NB4 (cell line): ENCODE measurements around the gene ZC3H11A.
"Not testable (repeated sequence)": the region's sequence is repeated elsewhere in the genome, so short reads cannot be mapped to it uniquely, and the experiment has no call there.

Experiments
- DNase-seq: peaks from one replicate; pipeline ENCODE4 v3.0.0; 2010; ENCODE audit warnings: low read depth
- H3K4me3 ChIP-seq: one replicate; pipeline ENCODE4 v1.5.1; 2011; ENCODE audit warnings: mild to moderate bottlenecking, low read depth, low read length, moderate library complexity
- MYC ChIP-seq: IDR thresholded peaks from 2 replicates; pipeline ENCODE4 v1.6.1; 2011; ENCODE audit warnings: low read depth, low read length
- POLR2A ChIP-seq: IDR thresholded peaks from 2 replicates; pipeline ENCODE4 v1.6.1; 2011; ENCODE audit warnings: mild to moderate bottlenecking; ENCODE audit not compliant: insufficient read length; ENCODE audit errors: extremely low read depth
- TF ChIP-seq, protein P1 (sequence below): IDR thresholded peaks from one replicate; pipeline ENCODE4 v1.5.1; 2012; ENCODE audit warnings: low read depth, low read length
- TF ChIP-seq, protein P2 (sequence below): IDR thresholded peaks from 2 replicates; pipeline ENCODE4 v1.6.1; 2011; ENCODE audit warnings: low read depth, low read length

The ZC3H11A gene

DNA sequence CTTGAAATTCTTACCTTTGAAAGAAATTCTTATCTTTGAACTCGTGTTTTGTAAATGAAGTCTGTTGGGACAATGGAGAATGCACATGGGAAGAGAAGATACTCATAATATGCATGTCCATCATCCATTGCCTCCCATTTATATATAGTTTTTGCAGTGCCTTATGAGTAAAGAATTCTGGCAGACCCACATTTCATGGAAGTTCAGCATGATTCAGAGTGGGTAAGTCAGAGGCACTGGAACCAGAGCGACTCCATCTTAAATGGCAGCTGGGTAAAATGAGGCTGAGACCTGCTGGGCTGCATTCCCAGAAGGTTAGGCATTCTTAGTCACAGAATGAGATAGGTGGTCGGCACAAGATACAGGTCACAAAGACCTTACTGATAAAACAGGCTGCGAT is 16.6 kb upstream of the ZC3H11A start:
- no peak for DNase-seq
- no peak overlapping the region for H3K4me3 ChIP-seq
- TF ChIP-seq, protein P1, sequence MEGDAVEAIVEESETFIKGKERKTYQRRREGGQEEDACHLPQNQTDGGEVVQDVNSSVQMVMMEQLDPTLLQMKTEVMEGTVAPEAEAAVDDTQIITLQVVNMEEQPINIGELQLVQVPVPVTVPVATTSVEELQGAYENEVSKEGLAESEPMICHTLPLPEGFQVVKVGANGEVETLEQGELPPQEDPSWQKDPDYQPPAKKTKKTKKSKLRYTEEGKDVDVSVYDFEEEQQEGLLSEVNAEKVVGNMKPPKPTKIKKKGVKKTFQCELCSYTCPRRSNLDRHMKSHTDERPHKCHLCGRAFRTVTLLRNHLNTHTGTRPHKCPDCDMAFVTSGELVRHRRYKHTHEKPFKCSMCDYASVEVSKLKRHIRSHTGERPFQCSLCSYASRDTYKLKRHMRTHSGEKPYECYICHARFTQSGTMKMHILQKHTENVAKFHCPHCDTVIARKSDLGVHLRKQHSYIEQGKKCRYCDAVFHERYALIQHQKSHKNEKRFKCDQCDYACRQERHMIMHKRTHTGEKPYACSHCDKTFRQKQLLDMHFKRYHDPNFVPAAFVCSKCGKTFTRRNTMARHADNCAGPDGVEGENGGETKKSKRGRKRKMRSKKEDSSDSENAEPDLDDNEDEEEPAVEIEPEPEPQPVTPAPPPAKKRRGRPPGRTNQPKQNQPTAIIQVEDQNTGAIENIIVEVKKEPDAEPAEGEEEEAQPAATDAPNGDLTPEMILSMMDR = no peak
- no peak for TF ChIP-seq MYC
- TF ChIP-seq, protein P2, sequence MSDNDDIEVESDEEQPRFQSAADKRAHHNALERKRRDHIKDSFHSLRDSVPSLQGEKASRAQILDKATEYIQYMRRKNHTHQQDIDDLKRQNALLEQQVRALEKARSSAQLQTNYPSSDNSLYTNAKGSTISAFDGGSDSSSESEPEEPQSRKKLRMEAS = no peak
- no peak for TF ChIP-seq POLR2A

DNA sequence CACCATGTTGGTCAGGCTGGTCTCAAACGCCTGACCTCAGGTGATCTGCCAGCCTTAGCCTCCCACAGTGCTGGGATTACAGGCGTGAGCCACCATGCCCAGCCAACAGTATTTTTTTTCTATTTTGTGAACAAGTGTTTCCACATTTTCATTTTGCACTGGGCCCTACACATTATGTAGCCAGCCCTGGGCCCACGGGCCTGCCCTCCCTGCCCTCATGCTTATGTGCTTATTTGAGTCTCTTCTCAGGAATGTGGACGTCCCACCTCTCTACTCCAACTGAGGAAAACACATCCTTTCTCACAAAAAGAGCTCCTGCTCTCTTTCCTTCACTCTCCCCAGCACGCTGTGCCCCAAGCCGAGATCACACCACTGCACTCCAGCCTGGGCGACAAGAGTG is 13.5 kb upstream of the ZC3H11A start:
- TF ChIP-seq MYC (no peak), POLR2A (no peak)
- TF ChIP-seq, protein P2 = no peak
- TF ChIP-seq, protein P1 = no peak
- DNase-seq = no peak
- no peak overlapping the region for H3K4me3 ChIP-seq

DNA sequence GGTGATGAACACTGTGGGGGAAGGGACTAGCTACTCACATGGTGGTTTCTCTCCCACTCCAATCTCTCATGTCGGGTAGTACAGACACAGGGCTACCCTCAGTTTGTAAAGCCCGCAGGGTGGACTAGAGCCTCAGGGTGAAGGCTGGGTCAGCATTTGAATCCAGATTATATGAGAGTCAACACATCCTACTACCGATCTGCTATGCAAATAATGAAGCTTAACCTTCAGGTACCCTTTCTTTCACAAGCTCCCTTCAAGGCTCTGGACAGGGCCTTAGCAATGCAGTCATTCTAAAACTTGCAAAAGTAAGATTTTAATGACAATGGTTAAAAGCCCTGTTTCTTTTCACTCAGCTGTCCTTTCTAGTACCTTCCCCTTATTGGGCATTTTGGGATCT is 5.5 kb upstream of the ZC3H11A start:
- TF ChIP-seq POLR2A (no peak), MYC (no peak)
- TF ChIP-seq, protein P1 = no peak
- TF ChIP-seq, protein P2 = no peak
- H3K4me3 ChIP-seq = no peak overlapping the region
- no peak for DNase-seq

DNA sequence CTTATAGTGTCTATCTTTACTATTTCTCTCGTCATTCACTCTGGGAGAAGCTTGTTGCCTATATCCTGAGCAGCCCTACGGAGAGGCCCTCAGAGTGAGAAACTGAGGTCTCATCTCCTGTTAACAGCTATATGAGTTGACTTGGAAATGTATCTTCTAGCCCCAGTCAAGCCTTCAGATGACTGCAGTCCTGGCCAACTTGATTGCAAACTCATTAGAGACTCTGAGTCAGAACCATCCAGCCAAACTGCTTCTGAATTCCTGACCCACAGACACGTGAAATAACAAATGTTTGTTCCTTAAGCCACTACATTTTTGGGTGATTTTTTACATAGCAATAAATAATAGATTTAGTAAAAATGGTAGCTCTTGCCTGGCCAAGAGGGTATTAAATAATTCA is 3.9 kb upstream of the ZC3H11A start:
- DNase-seq = no peak
- TF ChIP-seq, protein P1 = no peak
- TF ChIP-seq, protein P2 = no peak
- TF ChIP-seq POLR2A (no peak), MYC (no peak)
- no peak overlapping the region for H3K4me3 ChIP-seq

DNA sequence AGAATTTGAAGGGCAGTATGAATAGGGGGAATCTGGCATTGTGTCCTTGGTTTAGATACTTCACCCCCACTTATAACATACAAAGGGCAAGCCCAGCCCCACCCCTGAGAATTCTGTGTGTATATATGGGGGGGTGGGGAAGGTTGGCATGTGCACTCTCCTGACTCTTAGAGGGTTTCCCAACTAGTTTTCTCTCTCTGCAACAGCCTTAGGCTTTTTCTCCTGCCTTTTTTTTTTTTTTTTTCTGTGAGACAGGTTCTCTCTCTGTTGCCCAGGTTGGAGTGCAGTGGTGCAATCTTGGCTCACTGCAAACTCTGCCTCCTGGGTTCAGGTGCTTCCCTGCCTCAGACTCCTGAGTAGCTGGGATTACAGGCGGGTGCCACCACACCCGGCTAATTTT is 2.9 kb upstream of the ZC3H11A start:
- no peak overlapping the region for H3K4me3 ChIP-seq
- no peak for DNase-seq
- TF ChIP-seq, protein P2 = no peak
- TF ChIP-seq, protein P1 = no peak
- TF ChIP-seq POLR2A = no peak
- no peak for TF ChIP-seq MYC

DNA sequence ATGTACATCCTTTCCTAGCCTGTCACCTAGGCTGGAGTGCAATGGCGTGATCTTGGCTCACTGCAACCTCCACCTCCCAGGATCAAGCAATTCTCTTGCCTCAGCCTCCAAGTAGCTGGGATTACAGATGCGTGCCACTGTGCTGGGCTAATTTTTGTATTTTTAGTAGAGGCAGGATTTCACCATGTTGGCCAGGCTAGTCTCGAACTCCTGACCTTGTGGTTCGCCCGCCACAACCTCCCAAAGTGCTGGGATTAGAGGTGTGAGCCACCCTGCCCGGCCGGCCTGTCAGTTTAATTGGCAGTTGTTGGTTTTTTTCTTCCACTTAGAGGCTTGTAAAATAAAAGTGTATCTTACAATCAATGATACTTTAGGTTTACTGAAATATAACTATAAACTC is 1.9 kb upstream of the ZC3H11A start:
- DNase-seq, H3K4me3 ChIP-seq: not testable (repeated sequence)
